Measurements from ENCODE around the gene ATXN1.
"Not testable (repeated sequence)": the region's sequence is repeated elsewhere in the genome, so short reads cannot be mapped to it uniquely, and the experiment has no call there.

Gene ATXN1

DNA sequence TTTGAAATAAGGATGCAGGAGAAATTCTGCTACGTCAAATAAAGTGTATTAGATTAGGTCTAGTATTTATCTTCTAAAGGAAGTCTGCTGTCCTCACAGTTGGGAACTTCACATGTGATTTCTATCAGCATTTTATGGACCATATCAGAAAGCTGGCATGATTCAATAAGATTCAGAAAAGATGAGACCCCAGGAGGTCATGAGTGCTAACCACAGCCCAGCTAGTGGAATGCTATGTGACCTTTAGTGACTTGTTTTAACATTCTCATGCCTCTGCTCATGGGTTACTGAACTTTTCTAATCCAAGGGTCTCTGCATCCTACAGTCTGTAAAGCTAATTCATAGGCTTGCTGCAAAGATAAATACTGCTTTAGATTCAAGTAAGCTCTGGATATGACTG, 372.8 kb downstream of the ATXN1 start:
- peaks cover 3 to 12% of the 10 kb centered on the region in 2 donors for H3K4me1 ChIP-seq (ENCODE audit: control insufficient read depth in 1 of 2, insufficient read depth in 2 of 2, low read length in 2 of 2)
- H3K27me3 ChIP-seq (ENCODE audit: low read depth, low read length) = no peaks in the 10 kb centered on the region
- no peaks in the 10 kb centered on the region for H3K9me3 ChIP-seq (ENCODE audit: control insufficient read depth in 1 of 2, low read length in 2 of 2)
- H3K36me3 ChIP-seq (ENCODE audit: control insufficient read depth in 1 of 2, insufficient read depth in 2 of 2, low read length in 2 of 2) = no peaks in the 10 kb centered on the region
- H3K4me3 ChIP-seq (ENCODE audit: low read depth in 1 of 2, low read length in 2 of 2) = no peak overlapping the region
- H3K27ac ChIP-seq (ENCODE audit: low read length) = no peak overlapping the region

DNA sequence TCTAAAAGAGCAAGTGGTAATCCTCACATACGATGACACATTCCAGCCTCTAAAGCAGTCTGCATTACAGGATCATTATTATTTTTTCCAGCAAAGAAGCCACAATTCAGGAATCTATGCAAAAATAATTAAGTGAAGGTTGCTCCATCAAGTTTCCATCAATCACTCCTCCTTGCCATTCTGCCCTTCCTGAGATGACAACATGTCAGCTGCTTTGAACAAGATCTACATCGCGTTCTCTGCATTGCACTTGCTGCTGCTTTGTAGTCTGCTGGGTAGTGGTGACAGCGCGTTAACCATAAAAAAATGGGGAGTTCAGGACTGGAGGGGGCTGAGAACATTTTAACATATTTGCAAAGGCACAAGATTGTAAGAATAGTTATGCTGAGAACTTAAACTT, 375.2 kb downstream of the ATXN1 start:
- no peaks in the 10 kb centered on the region for H3K4me1 ChIP-seq (ENCODE audit: control insufficient read depth in 1 of 2, insufficient read depth in 2 of 2, low read length in 2 of 2)
- no peaks in the 10 kb centered on the region for H3K9me3 ChIP-seq (ENCODE audit: control insufficient read depth in 1 of 2, low read length in 2 of 2)
- no peak overlapping the region for H3K4me3 ChIP-seq (ENCODE audit: low read depth in 1 of 2, low read length in 2 of 2)
- H3K36me3 ChIP-seq (ENCODE audit: control insufficient read depth in 1 of 2, insufficient read depth in 2 of 2, low read length in 2 of 2) = no peaks in the 10 kb centered on the region
- H3K27ac ChIP-seq (ENCODE audit: low read length) = no peak overlapping the region
- no peaks in the 10 kb centered on the region for H3K27me3 ChIP-seq (ENCODE audit: low read depth, low read length)

DNA sequence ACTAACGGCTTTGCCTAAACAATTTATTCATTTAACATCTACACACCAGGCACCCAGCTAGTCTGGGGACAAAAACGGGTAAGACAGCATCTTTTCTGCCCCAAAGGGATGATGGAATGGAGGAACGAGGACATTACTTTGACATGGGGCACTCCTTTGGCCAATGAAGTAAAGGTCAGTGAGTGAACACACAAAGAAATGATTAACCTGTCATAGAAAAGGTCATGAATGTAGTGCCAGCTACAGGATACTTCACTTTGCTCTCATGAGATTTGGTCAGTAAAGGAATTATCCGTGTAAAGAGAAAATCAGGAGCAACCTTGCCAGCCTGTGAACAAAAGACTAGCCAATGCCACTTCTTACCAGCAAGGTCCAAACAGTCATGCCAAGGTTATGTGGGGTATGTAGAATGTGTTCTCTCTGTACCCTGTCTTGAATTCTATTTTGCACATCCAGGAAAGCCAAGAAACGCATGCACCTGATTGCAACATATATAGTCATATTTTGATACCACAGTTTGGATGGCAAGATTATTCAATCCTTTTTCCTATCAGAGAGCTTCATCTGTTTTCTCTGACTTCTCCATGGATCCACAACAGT, 377.6 kb downstream of the ATXN1 start:
- Histone ChIP-seq H3K9me3 (ENCODE audit: control insufficient read depth in 1 of 2, low read length in 2 of 2) (no peaks in the 10 kb centered on the region), H3K27ac (ENCODE audit: low read length) (no peak overlapping the region), H3K27me3 (ENCODE audit: low read depth, low read length) (no peaks in the 10 kb centered on the region), H3K36me3 (ENCODE audit: control insufficient read depth in 1 of 2, insufficient read depth in 2 of 2, low read length in 2 of 2) (no peaks in the 10 kb centered on the region), H3K4me1 (ENCODE audit: control insufficient read depth in 1 of 2, insufficient read depth in 2 of 2, low read length in 2 of 2) (no peaks in the 10 kb centered on the region), H3K4me3 (ENCODE audit: low read depth in 1 of 2, low read length in 2 of 2) (no peak overlapping the region)

DNA sequence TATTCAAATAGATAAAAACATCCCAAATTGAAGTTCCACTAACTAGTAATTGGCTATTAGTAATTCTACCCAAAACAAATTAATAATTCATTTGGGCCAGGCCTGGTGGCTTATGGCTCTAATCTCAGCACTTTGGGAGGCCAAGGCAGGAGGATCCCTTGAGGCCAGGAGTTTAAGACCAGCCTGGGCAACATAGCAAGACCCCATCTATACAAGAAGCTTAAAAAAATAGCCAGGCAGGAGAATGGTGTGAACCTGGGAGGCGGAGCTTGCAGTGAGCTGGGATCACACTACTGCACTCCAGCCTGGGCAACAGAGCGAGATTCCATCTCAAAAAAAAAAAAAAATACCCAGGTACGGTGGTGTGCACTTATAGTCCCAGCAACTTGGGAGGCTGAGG, 379.3 kb downstream of the ATXN1 start:
- not testable (repeated sequence) for H3K27me3 ChIP-seq (ENCODE audit: low read depth, low read length); H3K4me1 ChIP-seq (ENCODE audit: control insufficient read depth in 1 of 2, insufficient read depth in 2 of 2, low read length in 2 of 2); H3K36me3 ChIP-seq (ENCODE audit: control insufficient read depth in 1 of 2, insufficient read depth in 2 of 2, low read length in 2 of 2); H3K27ac ChIP-seq (ENCODE audit: low read length); H3K4me3 ChIP-seq (ENCODE audit: low read depth in 1 of 2, low read length in 2 of 2); H3K9me3 ChIP-seq (ENCODE audit: control insufficient read depth in 1 of 2, low read length in 2 of 2)

DNA sequence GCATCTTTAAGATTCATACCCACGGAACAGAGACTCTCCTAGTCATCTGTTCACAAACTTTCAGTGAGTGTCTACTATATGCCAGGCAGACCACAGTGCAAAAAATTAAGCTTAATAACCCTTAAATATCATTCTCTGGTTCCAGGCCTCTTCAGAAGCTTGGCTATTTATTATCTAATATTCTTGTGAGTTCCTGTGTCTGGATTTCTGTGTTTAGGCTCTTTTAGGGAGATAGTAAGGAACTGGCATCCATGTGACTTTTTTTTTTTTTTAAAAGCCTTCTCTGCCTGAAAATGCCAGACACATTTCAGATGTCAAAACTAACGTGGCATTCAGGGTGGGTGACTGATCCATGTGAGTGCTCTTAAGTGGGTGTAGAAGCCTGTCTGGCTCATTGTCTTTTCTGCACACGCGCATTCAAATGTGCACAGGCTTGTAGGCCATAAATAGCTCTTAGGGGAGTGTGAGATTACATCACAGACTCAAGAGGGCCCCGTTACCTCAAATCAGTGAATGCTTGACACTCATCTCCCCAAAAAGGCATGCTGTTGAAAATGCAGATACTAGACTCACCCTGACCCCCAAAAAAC, 380.9 kb downstream of the ATXN1 start:
- H3K36me3 ChIP-seq (ENCODE audit: control insufficient read depth in 1 of 2, insufficient read depth in 2 of 2, low read length in 2 of 2) = no peaks in the 10 kb centered on the region
- H3K27ac ChIP-seq (ENCODE audit: low read length) = no peak overlapping the region

DNA sequence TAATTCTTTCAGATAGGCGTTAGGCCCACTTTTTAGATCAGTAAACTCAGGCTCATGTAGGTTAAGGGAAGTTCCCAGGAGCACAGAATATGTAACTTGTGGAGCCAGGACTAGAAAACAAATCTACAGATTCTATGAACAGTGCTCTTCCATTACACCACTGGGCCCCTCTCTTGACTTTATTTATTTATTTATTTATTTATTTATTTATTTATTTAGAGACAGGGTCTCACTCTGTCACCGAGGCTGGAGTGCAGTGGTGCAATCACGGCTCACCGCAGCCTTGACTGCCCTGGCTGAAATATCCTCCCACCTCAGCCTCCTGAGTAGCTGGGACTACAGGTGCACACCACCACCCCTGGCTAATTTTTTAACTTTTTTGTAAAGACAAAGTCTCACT, 382.9 kb downstream of the ATXN1 start:
- not testable (repeated sequence) for H3K27me3 ChIP-seq (ENCODE audit: low read depth, low read length)

More for the DNA sequence above, 380.9 kb downstream of the ATXN1 start:
- no peaks in the 10 kb centered on the region for H3K9me3 ChIP-seq (ENCODE audit: control insufficient read depth in 1 of 2, low read length in 2 of 2)
- H3K27me3 ChIP-seq (ENCODE audit: low read depth, low read length) = no peaks in the 10 kb centered on the region
- H3K4me3 ChIP-seq (ENCODE audit: low read depth in 1 of 2, low read length in 2 of 2) = no peak overlapping the region
- no peaks in the 10 kb centered on the region for H3K4me1 ChIP-seq (ENCODE audit: control insufficient read depth in 1 of 2, insufficient read depth in 2 of 2, low read length in 2 of 2)

DNA sequence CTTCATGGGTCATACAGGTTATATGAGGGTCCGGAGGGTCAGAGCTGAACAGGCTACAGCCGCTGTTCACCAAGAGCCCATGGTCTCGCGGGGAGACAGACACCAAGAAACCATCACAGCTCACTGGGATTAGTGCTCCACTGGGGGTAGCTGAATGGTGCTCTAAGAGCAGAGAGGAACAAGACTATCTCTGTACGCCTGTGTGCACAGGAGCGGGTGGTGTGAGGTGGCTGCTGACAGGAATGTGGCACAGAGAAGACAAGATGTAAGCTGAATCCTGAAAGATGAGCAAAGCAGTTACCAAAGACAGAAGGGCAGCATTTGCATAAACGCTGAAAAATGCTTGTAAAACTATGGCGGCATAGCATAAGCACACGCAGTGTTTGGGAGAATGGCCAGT, 383.8 kb downstream of the ATXN1 start:
- no peak overlapping the region for H3K27ac ChIP-seq (ENCODE audit: low read length)
- H3K4me3 ChIP-seq (ENCODE audit: low read depth in 1 of 2, low read length in 2 of 2) = no peak overlapping the region
- no peaks in the 10 kb centered on the region for H3K36me3 ChIP-seq (ENCODE audit: control insufficient read depth in 1 of 2, insufficient read depth in 2 of 2, low read length in 2 of 2)
- H3K27me3 ChIP-seq (ENCODE audit: low read depth, low read length) = no peaks in the 10 kb centered on the region
- no peaks in the 10 kb centered on the region for H3K9me3 ChIP-seq (ENCODE audit: control insufficient read depth in 1 of 2, low read length in 2 of 2)
- no peaks in the 10 kb centered on the region for H3K4me1 ChIP-seq (ENCODE audit: control insufficient read depth in 1 of 2, insufficient read depth in 2 of 2, low read length in 2 of 2)

More for the DNA sequence above, 382.9 kb downstream of the ATXN1 start:
- not testable (repeated sequence) for H3K36me3 ChIP-seq (ENCODE audit: control insufficient read depth in 1 of 2, insufficient read depth in 2 of 2, low read length in 2 of 2); H3K4me1 ChIP-seq (ENCODE audit: control insufficient read depth in 1 of 2, insufficient read depth in 2 of 2, low read length in 2 of 2); H3K9me3 ChIP-seq (ENCODE audit: control insufficient read depth in 1 of 2, low read length in 2 of 2); H3K27ac ChIP-seq (ENCODE audit: low read length); H3K4me3 ChIP-seq (ENCODE audit: low read depth in 1 of 2, low read length in 2 of 2)

DNA sequence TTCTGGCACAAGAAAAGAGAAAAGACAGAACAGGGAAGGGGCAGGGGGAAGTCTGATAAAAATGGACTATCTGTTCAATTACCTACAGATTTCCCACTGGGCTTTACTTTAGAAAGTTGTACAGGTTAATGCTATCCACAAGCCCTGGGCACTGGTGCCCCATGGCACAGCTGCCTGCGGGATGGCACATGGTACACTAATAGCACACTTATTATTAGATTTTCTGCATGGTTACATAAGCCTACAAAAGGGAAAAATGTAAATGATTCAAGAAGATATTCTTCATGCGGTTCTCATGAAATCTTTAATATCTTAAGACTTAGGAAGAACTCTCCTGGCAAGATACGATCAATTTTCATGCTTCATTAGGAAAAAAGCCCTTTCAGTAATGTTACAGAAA, 385.4 kb downstream of the ATXN1 start:
- Histone ChIP-seq H3K4me3 (ENCODE audit: low read depth in 1 of 2, low read length in 2 of 2) (no peak overlapping the region), H3K36me3 (ENCODE audit: control insufficient read depth in 1 of 2, insufficient read depth in 2 of 2, low read length in 2 of 2) (no peaks in the 10 kb centered on the region), H3K9me3 (ENCODE audit: control insufficient read depth in 1 of 2, low read length in 2 of 2) (no peaks in the 10 kb centered on the region), H3K27me3 (ENCODE audit: low read depth, low read length) (no peaks in the 10 kb centered on the region), H3K27ac (ENCODE audit: low read length) (no peak overlapping the region), H3K4me1 (ENCODE audit: control insufficient read depth in 1 of 2, insufficient read depth in 2 of 2, low read length in 2 of 2) (no peaks in the 10 kb centered on the region)

DNA sequence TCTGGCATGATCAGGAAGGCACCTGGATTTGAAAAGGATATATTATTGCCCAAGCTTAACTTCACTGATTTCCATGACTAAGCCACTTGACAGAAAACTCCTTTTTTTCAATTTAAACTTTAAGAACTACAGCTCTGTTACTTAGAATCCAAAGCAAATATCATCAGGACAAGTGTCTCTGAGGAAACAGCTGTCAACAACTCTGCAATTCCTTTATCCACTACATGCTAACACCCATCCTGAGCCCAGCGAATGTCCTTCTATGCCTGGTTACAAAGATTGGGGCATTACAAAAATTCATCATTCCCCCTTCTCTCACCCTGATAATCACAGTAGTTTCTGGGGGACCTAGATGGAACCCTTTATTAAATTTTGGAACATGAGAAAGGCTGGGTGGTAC, 386.1 kb downstream of the ATXN1 start:
- Histone ChIP-seq H3K9me3 (ENCODE audit: control insufficient read depth in 1 of 2, low read length in 2 of 2) (no peaks in the 10 kb centered on the region), H3K36me3 (ENCODE audit: control insufficient read depth in 1 of 2, insufficient read depth in 2 of 2, low read length in 2 of 2) (no peaks in the 10 kb centered on the region), H3K27ac (ENCODE audit: low read length) (no peak overlapping the region), H3K27me3 (ENCODE audit: low read depth, low read length) (no peaks in the 10 kb centered on the region), H3K4me3 (ENCODE audit: low read depth in 1 of 2, low read length in 2 of 2) (no peak overlapping the region), H3K4me1 (ENCODE audit: control insufficient read depth in 1 of 2, insufficient read depth in 2 of 2, low read length in 2 of 2) (no peaks in the 10 kb centered on the region)

DNA sequence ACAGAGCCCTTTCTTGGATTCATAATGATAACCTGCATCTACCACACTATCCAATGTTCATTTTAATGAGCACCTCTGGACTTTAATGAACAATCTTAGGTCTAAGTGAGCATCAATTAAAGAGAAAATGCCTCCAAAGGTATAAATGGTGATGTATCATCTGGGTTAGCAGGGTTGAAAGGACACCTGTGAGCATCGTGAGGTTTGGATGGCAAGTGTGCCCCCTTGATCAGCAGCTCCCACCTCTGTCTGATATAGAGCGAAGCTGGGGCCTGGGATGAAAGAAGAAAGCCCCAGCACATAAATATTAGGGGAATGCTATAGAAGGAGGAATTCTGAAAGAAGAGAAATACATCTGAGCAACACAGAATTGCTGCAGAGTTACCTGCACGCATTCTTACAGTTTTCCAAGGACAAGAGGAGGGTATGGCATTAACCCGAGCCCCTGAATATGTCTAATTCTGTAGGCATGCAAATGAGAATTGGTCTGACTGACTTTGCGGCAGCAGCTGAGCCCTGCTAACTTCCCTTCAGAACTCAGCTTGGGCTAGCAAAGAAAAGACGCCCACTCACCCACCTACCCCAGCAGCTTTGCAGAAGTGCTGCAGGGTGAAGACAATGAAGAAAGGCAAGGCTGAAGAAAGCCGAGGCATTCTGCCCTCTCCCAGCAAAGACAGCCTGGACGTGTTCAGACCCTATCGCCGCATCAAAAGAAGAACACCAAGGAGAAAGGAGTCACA, 386.6 kb downstream of the ATXN1 start:
- no peaks in the 10 kb centered on the region for H3K27me3 ChIP-seq (ENCODE audit: low read depth, low read length)
- no peaks in the 10 kb centered on the region for H3K9me3 ChIP-seq (ENCODE audit: control insufficient read depth in 1 of 2, low read length in 2 of 2)
- H3K36me3 ChIP-seq (ENCODE audit: control insufficient read depth in 1 of 2, insufficient read depth in 2 of 2, low read length in 2 of 2) = no peaks in the 10 kb centered on the region
- H3K4me3 ChIP-seq (ENCODE audit: low read depth in 1 of 2, low read length in 2 of 2) = no peak overlapping the region
- no peaks in the 10 kb centered on the region for H3K4me1 ChIP-seq (ENCODE audit: control insufficient read depth in 1 of 2, insufficient read depth in 2 of 2, low read length in 2 of 2)
- no peak overlapping the region for H3K27ac ChIP-seq (ENCODE audit: low read length)

DNA sequence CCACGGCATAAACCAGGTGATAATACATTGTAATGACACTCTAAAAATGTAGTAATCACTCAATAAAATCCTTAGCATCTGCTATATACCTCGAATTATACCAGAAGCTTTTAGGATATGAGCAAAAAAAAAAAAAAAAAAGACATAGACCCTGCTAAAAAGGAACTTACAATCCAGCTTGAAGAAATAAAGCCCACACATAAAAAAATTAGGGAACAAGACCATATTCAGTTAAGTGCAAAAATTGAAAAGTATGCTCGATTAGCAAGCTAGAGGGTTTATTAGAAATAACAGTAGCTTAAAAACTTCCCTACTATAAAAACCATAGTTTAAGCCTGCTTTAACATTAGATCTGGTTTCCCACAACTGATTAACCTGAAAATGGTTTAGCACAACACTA, 387.2 kb downstream of the ATXN1 start:
- H3K36me3 ChIP-seq (ENCODE audit: control insufficient read depth in 1 of 2, insufficient read depth in 2 of 2, low read length in 2 of 2) = no peaks in the 10 kb centered on the region
- no peak overlapping the region for H3K27ac ChIP-seq (ENCODE audit: low read length)
- no peaks in the 10 kb centered on the region for H3K9me3 ChIP-seq (ENCODE audit: control insufficient read depth in 1 of 2, low read length in 2 of 2)
- no peaks in the 10 kb centered on the region for H3K27me3 ChIP-seq (ENCODE audit: low read depth, low read length)
- H3K4me1 ChIP-seq (ENCODE audit: control insufficient read depth in 1 of 2, insufficient read depth in 2 of 2, low read length in 2 of 2) = no peaks in the 10 kb centered on the region
- H3K4me3 ChIP-seq (ENCODE audit: low read depth in 1 of 2, low read length in 2 of 2) = no peak overlapping the region

Data from muscle layer of duodenum (tissue), 2 donors.